Right lobe of liver (tissue), 4 donors: ENCODE data around the gene MAP3K19.

Experiments
- POLR2A ChIP-seq: fragments of 450-650 bp; IDR thresholded peaks from one replicate; pipeline ENCODE4 v1.6.1; 2017; ENCODE audit warnings: antibody characterized with exemption, mild to moderate bottlenecking
- TF ChIP-seq, protein P1 (sequence below), 4 donors: fragments of 200-600 bp in 3 of 4; fragments of 450-650 bp in 1 of 4; IDR thresholded peaks; one replicate each; pipeline versions ENCODE4 v1.5.1 to v1.8.0; 2016 to 2022; ENCODE audit warnings: antibody characterized with exemption in 4 of 4, mild to moderate bottlenecking in 2 of 4
- donor health status: DM: no; HTN: no; CAD: no.
- donor health status: DM: no; HTN: no; CAD: no.
- donor health status: DM: no; HTN: yes; CAD: no.

GRCh38 chr2:135022952-135023880 is 24.0 kb downstream of the MAP3K19 start:
- TF ChIP-seq, protein P1, sequence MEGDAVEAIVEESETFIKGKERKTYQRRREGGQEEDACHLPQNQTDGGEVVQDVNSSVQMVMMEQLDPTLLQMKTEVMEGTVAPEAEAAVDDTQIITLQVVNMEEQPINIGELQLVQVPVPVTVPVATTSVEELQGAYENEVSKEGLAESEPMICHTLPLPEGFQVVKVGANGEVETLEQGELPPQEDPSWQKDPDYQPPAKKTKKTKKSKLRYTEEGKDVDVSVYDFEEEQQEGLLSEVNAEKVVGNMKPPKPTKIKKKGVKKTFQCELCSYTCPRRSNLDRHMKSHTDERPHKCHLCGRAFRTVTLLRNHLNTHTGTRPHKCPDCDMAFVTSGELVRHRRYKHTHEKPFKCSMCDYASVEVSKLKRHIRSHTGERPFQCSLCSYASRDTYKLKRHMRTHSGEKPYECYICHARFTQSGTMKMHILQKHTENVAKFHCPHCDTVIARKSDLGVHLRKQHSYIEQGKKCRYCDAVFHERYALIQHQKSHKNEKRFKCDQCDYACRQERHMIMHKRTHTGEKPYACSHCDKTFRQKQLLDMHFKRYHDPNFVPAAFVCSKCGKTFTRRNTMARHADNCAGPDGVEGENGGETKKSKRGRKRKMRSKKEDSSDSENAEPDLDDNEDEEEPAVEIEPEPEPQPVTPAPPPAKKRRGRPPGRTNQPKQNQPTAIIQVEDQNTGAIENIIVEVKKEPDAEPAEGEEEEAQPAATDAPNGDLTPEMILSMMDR (IDR thresholded peaks at IDR 0.05), result no peak
- no peak for TF ChIP-seq POLR2A
